GM12878 (cell line): Measurements from ENCODE around the gene OR11G2. TPM values are rescaled to one million over a fixed set of nuclear protein-coding genes. Genes with fewer than 3 reads are reported as not detected.

Experiments
- ATAC-seq: fragments of 200-7000 bp; cut with Tn5 transposase; 3 replicates; pipeline ENCODE4 v1.9.1; 2020; ENCODE audit warnings: mild to moderate bottlenecking, moderate library complexity
- BruUV-seq: library from RNA; stranded (reverse); fragments of 400-500 nt; replicated peaks from 2 replicates; lab custom pipeline; 2021; lab: Mats Ljungman, UMichigan
- CTCF ChIA-PET: fragments of 300-600 bp; sonication (Branson Sonifier 250); formaldehyde crosslinking; extraction: SDS; loops from one replicate; lab custom pipeline; 2021; ENCODE audit warnings: inconsistent platforms; lab: Yijun Ruan, JAX
- POLR2A ChIA-PET: fragments of 350-600 bp; formaldehyde crosslinking; extraction: SDS; loops from one replicate; lab custom pipeline; 2021; ENCODE audit warnings: inconsistent platforms; lab: Charles Lee
- RAD21 ChIA-PET: fragments of 300-600 bp; sonication (Branson Sonifier 250); formaldehyde crosslinking; loops from one replicate; lab custom pipeline; 2023; ENCODE audit warnings: antibody characterized with exemption; ENCODE audit not compliant: unreplicated experiment; lab: Charles Lee
- SMC1A ChIA-PET: fragments of 300-600 bp; sonication (Branson Sonifier 250); formaldehyde crosslinking; loops from one replicate; lab custom pipeline; 2023; ENCODE audit not compliant: unreplicated experiment, uncharacterized antibody; lab: Charles Lee
- DNase-seq: peaks from one replicate; pipeline ENCODE4 v3.0.0-alpha.2; 2011; ENCODE audit warnings: low read depth, low spot score
- FAIRE-seq: peaks from 3 replicates; lab custom pipeline; 2011; peaks lifted over from hg19 to GRCh38; lab: Jason Lieb, UNC
- H2AFZ ChIP-seq: 2 replicates; pipeline ENCODE4 v1.6.0; 2011; ENCODE audit warnings: low read depth, low read length, control low read depth; ENCODE audit not compliant: control insufficient read depth
- H3K27ac ChIP-seq: 2 replicates; pipeline ENCODE4 v1.5.1; 2011; ENCODE audit warnings: control low read depth; ENCODE audit not compliant: control insufficient read depth, insufficient read depth
- H3K27me3 ChIP-seq, 2 experiments: replicated peaks in 1 of 2; 2 replicates each; pipeline versions ENCODE4 v1.6.0 to v1.6.1; 2011; ENCODE audit warnings: low read length in 1 of 2; ENCODE audit not compliant: control insufficient read depth in 2 of 2, insufficient read depth in 2 of 2
- H3K36me3 ChIP-seq, 2 experiments: 2 replicates each; pipeline ENCODE4 v1.5.1; 2011; ENCODE audit warnings: low read length in 1 of 2; ENCODE audit not compliant: control insufficient read depth in 2 of 2, insufficient read depth in 2 of 2
- H3K4me1 ChIP-seq: 2 replicates; pipeline ENCODE4 v1.6.1; 2011; ENCODE audit warnings: mild to moderate bottlenecking, low read length, moderate library complexity, mixed read lengths; ENCODE audit not compliant: control insufficient read depth, insufficient read depth
- H3K4me2 ChIP-seq: 2 replicates; pipeline ENCODE4 v1.6.0; 2011; ENCODE audit warnings: control low read depth; ENCODE audit not compliant: control insufficient read depth, insufficient read depth
- H3K4me3 ChIP-seq: fragments of 200-600 bp; sonication (generic); 2 replicates; pipeline ENCODE4 v1.5.1; 2016
- H3K79me2 ChIP-seq: 2 replicates; pipeline ENCODE4 v1.6.0; 2011; ENCODE audit warnings: low read length; ENCODE audit not compliant: control insufficient read depth, insufficient read depth
- H3K9ac ChIP-seq: 2 replicates; pipeline ENCODE4 v1.8.0; 2011; ENCODE audit warnings: low read length, control low read depth, mixed read lengths; ENCODE audit not compliant: control insufficient read depth, insufficient read depth
- H3K9me3 ChIP-seq: replicated peaks from 3 replicates; pipeline ENCODE4 v1.5.1; 2011; ENCODE audit warnings: mild to moderate bottlenecking, low read length; ENCODE audit not compliant: control insufficient read depth, insufficient read depth
- H4K20me1 ChIP-seq: 2 replicates; pipeline ENCODE4 v1.6.0; 2011; ENCODE audit not compliant: control insufficient read depth, insufficient read depth
- FOXM1 ChIP-seq: IDR thresholded peaks from 2 replicates; pipeline ENCODE4 v1.6.1; 2012; ENCODE audit warnings: low read depth, mild to moderate bottlenecking, inconsistent platforms, low read length, moderate library complexity
- HSF1 ChIP-seq: fragments of 150-350 bp; IDR thresholded peaks from 2 replicates; pipeline ENCODE4 v1.6.1; 2014; ENCODE audit warnings: mild to moderate bottlenecking, low read depth, low read length
- IKZF2 ChIP-seq, 2 experiments: fragments of 450-650 bp; IDR thresholded peaks; 2 replicates each; pipeline ENCODE4 v1.6.1; 2017; ENCODE audit warnings: mild to moderate bottlenecking in 2 of 2, moderate library complexity in 2 of 2
- IRF5 ChIP-seq: fragments of 450-650 bp; IDR thresholded peaks from 2 replicates; pipeline ENCODE4 v1.6.1; 2017; ENCODE audit warnings: borderline replicate concordance
- REST ChIP-seq: IDR thresholded peaks from 2 replicates; pipeline ENCODE4 v1.6.1; 2012; ENCODE audit warnings: mild to moderate bottlenecking, low read depth, low read length
- SKIL ChIP-seq: fragments of 450-650 bp; IDR thresholded peaks from 2 replicates; pipeline ENCODE4 v1.6.1; 2017; ENCODE audit warnings: mild to moderate bottlenecking, low read depth, inconsistent platforms; ENCODE audit not compliant: poor library complexity, severe bottlenecking
- TCF12 ChIP-seq: IDR thresholded peaks from 2 replicates; pipeline ENCODE4 v1.6.1; 2011; ENCODE audit warnings: low read depth, mild to moderate bottlenecking, low read length
- TCF3 ChIP-seq: IDR thresholded peaks from 2 replicates; pipeline ENCODE4 v1.6.1; 2012; ENCODE audit warnings: low read depth, mild to moderate bottlenecking, low read length, borderline replicate concordance; ENCODE audit not compliant: insufficient read depth
- ZNF274 ChIP-seq: IDR thresholded peaks from one replicate; pipeline ENCODE4 v1.8.0; 2011; ENCODE audit not compliant: insufficient read length, insufficient read depth
- WGBS: methylation state at CpG from one replicate; pipeline ENCODE4 v1.1.6; 2016; ENCODE audit warnings: low lambda C conversion rate; ENCODE audit not compliant: insufficient replicate concordance, insufficient coverage; ENCODE audit errors: missing lambda C conversion rate; 5-methylcytosine and 5-hydroxymethylcytosine counted together
- in situ Hi-C: fragments of 300-500 bp; cut with MboI; formaldehyde crosslinking; loops from 9 replicates; pipeline ENCODE4 v1.14.3; 2018; ENCODE audit warnings: mixed read lengths
- intact Hi-C: fragments of 100-400 bp; cut with micrococcal nuclease; formaldehyde crosslinking; loops from one replicate; pipeline ENCODE4 v1.14.2; 2022; ENCODE audit not compliant: unreplicated experiment
- polyA plus RNA-seq, 11 experiments: library from polyadenylated mRNA; depleted of rRNA in 4 of 11; unstranded in 6 of 11; stranded (reverse) in 5 of 11; fragments of >200 nt; fragmentation: Nextera tagmentation in 4 of 11; fragmentation: Illumina TruSeq in 1 of 11; extraction: Ambion mirVana in 4 of 11; extraction: Trizol in 1 of 11; gene quantifications; 1 replicate in 1 of 11; 2 replicates in 10 of 11; pipeline versions ENCODE4 v1.2.1 to v1.2.3, GENCODE V29; 2011 to 2016; ENCODE audit warnings: inconsistent platforms in 2 of 11, missing spikeins in 2 of 11, low read depth in 1 of 11
- total RNA-seq, 4 experiments: library from RNA; depleted of rRNA in 3 of 4; stranded (reverse); fragments of >200 nt in 3 of 4; fragmentation: Illumina TruSeq in 1 of 4; extraction: Trizol in 1 of 4; gene quantifications; 2 replicates each; pipeline versions ENCODE4 v1.2.1 to v1.2.3, GENCODE V29; 2013 to 2021

The OR11G2 gene
- total and polyA plus RNA-seq, 10 of the 15 experiments (the other 5 are each of a cell fraction or from before 2014, with no cell fraction given) = 0.08 TPM; not detected in 9

- CTCF ChIA-PET = interaction anchor here (1.1 kb wide), 1 partner anchor 9 kb away, joined by 3 read pairs; no protein-coding TSS in a partner anchor
- ATAC-seq = no peak
- BruUV-seq = no TSS peak
- H3K36me3 ChIP-seq = no peaks in the 10 kb centered on the region
- no peaks in the 10 kb centered on the region for H4K20me1 ChIP-seq
- H3K4me1 ChIP-seq = no peaks in the 10 kb centered on the region
- RAD21 ChIA-PET = no interaction called here
- TF ChIP-seq REST = peak; percentile 31; the same call in 1 of the 2 replicates
- no peak for TF ChIP-seq FOXM1
- no peak for TF ChIP-seq TCF3
- no peaks in the 10 kb centered on the region for H3K27me3 ChIP-seq
- H3K9me3 ChIP-seq = no peaks in the 10 kb centered on the region
- SMC1A ChIA-PET = no interaction called here
- no peaks in the 10 kb centered on the region for H3K79me2 ChIP-seq
- no peak for DNase-seq
- H3K9ac ChIP-seq = no peak overlapping the region
- H3K4me2 ChIP-seq = no peak overlapping the region
- intact Hi-C loops (no loop called here), in situ Hi-C loops (no loop called here)
- no peak for FAIRE-seq
- no peak overlapping the region for H3K4me3 ChIP-seq
- no peak overlapping the region for H2AFZ ChIP-seq
- POLR2A ChIA-PET = no interaction called here
- 12% methylated on average over 3 of the region's 3 CpGs for WGBS
- H3K27ac ChIP-seq = no peak overlapping the region
These were observed 700 bp downstream of the OR11G2 start for GRCh38 chr14:20191396-20191795.

GRCh38 chr14:20194101-20194500 is 3.4 kb downstream of the OR11G2 start:
- H3K9me3 ChIP-seq = no peaks in the 10 kb centered on the region
- no peak overlapping the region for H3K27ac ChIP-seq
- H3K9ac ChIP-seq = no peak overlapping the region
- intact Hi-C loops = no loop called here
- FAIRE-seq (no peak), ATAC-seq (no peak), DNase-seq (no peak)
- no peak overlapping the region for H3K4me3 ChIP-seq
- no TSS peak for BruUV-seq
- RAD21 ChIA-PET = no interaction called here
- in situ Hi-C loops = no loop called here
- no peak overlapping the region for H3K4me2 ChIP-seq
- H3K4me1 ChIP-seq = no peaks in the 10 kb centered on the region
- no peaks in the 10 kb centered on the region for H3K79me2 ChIP-seq
- no peaks in the 10 kb centered on the region for H4K20me1 ChIP-seq
- H3K27me3 ChIP-seq = no peaks in the 10 kb centered on the region
- POLR2A ChIA-PET = no interaction called here
- H3K36me3 ChIP-seq = no peaks in the 10 kb centered on the region
- H2AFZ ChIP-seq = no peak overlapping the region
- SMC1A ChIA-PET = no interaction called here
- CTCF ChIA-PET = no interaction called here
- TF ChIP-seq TCF12 (no peak), HSF1 (no peak), IKZF2 (IDR thresholded peaks at IDR 0.05) (no peak), ZNF274 (no peak), SKIL (no peak), IRF5 (no peak)
